HCT116 (cell line): Measurements from ENCODE around the gene DNAJA4. TPM values are rescaled to one million over a fixed set of nuclear protein-coding genes. Genes with fewer than 3 reads are reported as not detected.
A peak's percentile ranks its signal among the peaks of the same experiment; 100 is the strongest.

Experiments used
- ATAC-seq: fragments of 200-7000 bp; cut with Tn5 transposase; 2 replicates; pipeline ENCODE4 v1.9.1; 2020; ENCODE audit warnings: mild to moderate bottlenecking, moderate library complexity
- BruUV-seq: library from RNA; stranded (reverse); fragments of 400-500 nt; replicated peaks from 2 replicates; lab custom pipeline; 2021; lab: Mats Ljungman, UMichigan
- CTCF ChIA-PET: fragments of 300-600 bp; sonication (Branson Sonifier 250); formaldehyde crosslinking; loops from one replicate; lab custom pipeline; 2021; ENCODE audit warnings: antibody characterized with exemption; lab: Charles Lee
- POLR2A ChIA-PET: fragments of 300-600, 350-600 bp; sonication (Branson Sonifier 250); formaldehyde crosslinking; loops from one replicate; lab custom pipeline; 2021; ENCODE audit warnings: antibody characterized with exemption; lab: Charles Lee
- RAD21 ChIA-PET, 2 experiments: fragments of 300-600 bp; sonication (Branson Sonifier 250); formaldehyde crosslinking; loops; one replicate each; lab custom pipeline; 2023; ENCODE audit warnings: low total read pairs in 2 of 2; ENCODE audit not compliant: uncharacterized antibody in 2 of 2, unreplicated experiment in 2 of 2, low non-redundant PET in 1 of 2; lab: Charles Lee
- DNase-seq: peaks from one replicate; pipeline ENCODE4 v3.0.0-alpha.2; 2010; ENCODE audit warnings: low read depth, low spot score
- H2AFZ ChIP-seq: fragments of 200-600 bp; shearing (Covaris generic), sonication (generic); 2 replicates; pipeline ENCODE4 v1.6.1; 2017; ENCODE audit warnings: low read depth, mixed run types, mixed read lengths, antibody characterized with exemption, low read length; ENCODE audit not compliant: poor library complexity, severe bottlenecking
- H3K27ac ChIP-seq: 2 replicates; pipeline ENCODE4 v1.5.1; 2012; ENCODE audit warnings: low read depth, low read length
- H3K27me3 ChIP-seq: fragments of 200-600 bp; sonication (generic); 2 replicates; pipeline ENCODE4 v1.6.1; 2016; ENCODE audit warnings: mixed run types, low read length, mixed read lengths; ENCODE audit not compliant: insufficient read depth
- H3K36me3 ChIP-seq, 2 experiments: fragments of 200-500 bp in 1 of 2; fragments of 200-600 bp in 1 of 2; sonication (Bioruptor generic) in 1 of 2; sonication (generic) in 1 of 2; 2 replicates each; pipeline versions ENCODE4 v1.5.1 to v1.6.1; 2014 to 2016; ENCODE audit warnings: low read length in 2 of 2, inconsistent platforms in 1 of 2, mixed read lengths in 1 of 2, mixed run types in 1 of 2; ENCODE audit not compliant: insufficient read depth in 2 of 2, control insufficient read depth in 1 of 2
- H3K4me1 ChIP-seq, 2 experiments: fragments of 200-600 bp in 1 of 2; sonication (generic) in 1 of 2; 2 replicates each; pipeline versions ENCODE4 v1.5.1 to v1.6.1; 2012 to 2017; ENCODE audit warnings: low read length in 2 of 2, inconsistent platforms in 1 of 2, mild to moderate bottlenecking in 1 of 2, mixed read lengths in 1 of 2, mixed run types in 1 of 2, moderate library complexity in 1 of 2; ENCODE audit not compliant: insufficient read depth in 2 of 2, control insufficient read depth in 1 of 2
- H3K4me2 ChIP-seq: fragments of 200-600 bp; sonication (generic); 2 replicates; pipeline ENCODE4 v1.6.1; 2017; ENCODE audit warnings: mixed run types, low read length, mixed read lengths
- H3K4me3 ChIP-seq, 2 experiments: fragments of 200-600 bp in 1 of 2; sonication (generic) in 1 of 2; replicated peaks in 1 of 2; 2 replicates each; pipeline ENCODE4 v1.5.1; 2011 to 2016; ENCODE audit warnings: low read length in 2 of 2, control low read depth in 1 of 2, low read depth in 1 of 2, mild to moderate bottlenecking in 1 of 2, mixed read lengths in 1 of 2, mixed run types in 1 of 2
- H3K79me2 ChIP-seq: fragments of 200-600 bp; sonication (generic); 2 replicates; pipeline ENCODE4 v1.6.1; 2017; ENCODE audit warnings: mild to moderate bottlenecking, mixed run types, low read length, moderate library complexity, mixed read lengths; ENCODE audit not compliant: insufficient read depth
- H3K9ac ChIP-seq: fragments of 200-600 bp; sonication (generic); 2 replicates; pipeline ENCODE4 v1.6.1; 2016; ENCODE audit warnings: low read length, mixed read lengths
- H3K9me2 ChIP-seq: fragments of 200-600 bp; sonication (generic), shearing (Covaris generic); 2 replicates; pipeline ENCODE4 v1.6.1; 2017; ENCODE audit warnings: mixed run types, mild to moderate bottlenecking, moderate library complexity; ENCODE audit not compliant: insufficient read depth
- H3K9me3 ChIP-seq, 2 experiments: fragments of 200-500 bp in 1 of 2; fragments of 200-600 bp in 1 of 2; sonication (Bioruptor generic) in 1 of 2; sonication (generic) in 1 of 2; 2 replicates each; pipeline ENCODE4 v1.6.1; 2014 to 2017; ENCODE audit warnings: low read length in 2 of 2, mixed read lengths in 2 of 2, inconsistent platforms in 1 of 2, low read depth in 1 of 2, mild to moderate bottlenecking in 1 of 2, mixed run types in 1 of 2, moderate library complexity in 1 of 2; ENCODE audit not compliant: control insufficient read depth in 1 of 2, insufficient read depth in 1 of 2
- H4K20me1 ChIP-seq: fragments of 200-600 bp; sonication (generic), shearing (Covaris generic); 2 replicates; pipeline ENCODE4 v1.6.1; 2017; ENCODE audit warnings: mixed run types, mild to moderate bottlenecking, moderate library complexity; ENCODE audit not compliant: insufficient read depth
- EGR1 ChIP-seq: IDR thresholded peaks from 2 replicates; pipeline ENCODE4 v1.6.1; 2012; ENCODE audit warnings: low read depth
- POLR2A ChIP-seq: IDR thresholded peaks from 2 replicates; pipeline ENCODE4 v1.7.0; 2011; ENCODE audit warnings: borderline replicate concordance; ENCODE audit not compliant: insufficient read depth, insufficient read length; ENCODE audit errors: extremely low read depth
- POLR2AphosphoS5 ChIP-seq: IDR thresholded peaks from 2 replicates; pipeline ENCODE4 v1.6.1; 2011; ENCODE audit warnings: mild to moderate bottlenecking, low read depth, low read length, moderate library complexity
- RAD21 ChIP-seq: IDR thresholded peaks from 2 replicates; pipeline ENCODE4 v1.6.1; 2012; ENCODE audit warnings: low read depth, mild to moderate bottlenecking
- ZNF274 ChIP-seq: fragments of 200-500 bp; sonication (Bioruptor generic); IDR thresholded peaks from 2 replicates; pipeline ENCODE4 v1.6.1; 2014; ENCODE audit warnings: mild to moderate bottlenecking, low read depth, low read length, inconsistent platforms
- intact Hi-C: fragments of 100-400 bp; cut with micrococcal nuclease; formaldehyde crosslinking; loops from 2 replicates; pipeline ENCODE4 v1.10.0; 2022
- total RNA-seq: library from RNA; stranded (reverse); gene quantifications from one replicate; pipeline ENCODE4 v1.2.1, GENCODE V29; 2021; ENCODE audit not compliant: unreplicated experiment
- TF ChIP-seq, protein P1 (sequence below): IDR thresholded peaks from 2 replicates; pipeline ENCODE4 v1.6.1; 2012
- TF ChIP-seq, protein P2 (sequence below), 3 experiments: fragments of 200-600 bp in 1 of 3; sonication (generic) in 1 of 3; IDR thresholded peaks in 2 of 3; conservative IDR thresholded peaks in 1 of 3; 2 replicates each; pipeline ENCODE4 v1.5.1; 2012 to 2017; ENCODE audit warnings: low read depth in 2 of 3, low read length in 2 of 3, antibody characterized with exemption in 1 of 3, borderline replicate concordance in 1 of 3, control low read depth in 1 of 3, mild to moderate bottlenecking in 1 of 3, mixed read lengths in 1 of 3, mixed run types in 1 of 3, moderate library complexity in 1 of 3; ENCODE audit not compliant: insufficient read depth in 1 of 3

Gene DNAJA4
- total RNA-seq, 1 experiment from 2014 or later: 66.6 TPM

DNA sequence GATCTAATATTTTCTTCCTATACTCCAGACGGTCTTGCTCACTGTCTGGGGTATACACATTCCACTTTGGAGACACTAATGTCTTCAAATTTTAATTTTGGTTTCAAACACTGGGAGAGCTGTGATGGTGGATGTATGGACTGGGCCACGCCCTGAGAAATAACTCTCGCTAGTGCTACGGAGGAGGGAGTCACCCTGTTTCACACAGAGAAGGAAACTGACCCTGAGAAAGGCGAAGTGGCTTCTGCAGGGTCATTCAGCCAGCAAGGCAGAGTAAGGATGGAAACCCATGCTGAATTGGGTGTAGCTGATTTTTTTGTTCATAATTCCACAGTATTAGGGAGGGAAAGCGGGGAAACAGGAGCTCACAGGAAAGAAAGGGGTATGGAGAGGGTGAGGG is 43.6 kb downstream of the DNAJA4 start (continued):
- TF ChIP-seq, protein P1, sequence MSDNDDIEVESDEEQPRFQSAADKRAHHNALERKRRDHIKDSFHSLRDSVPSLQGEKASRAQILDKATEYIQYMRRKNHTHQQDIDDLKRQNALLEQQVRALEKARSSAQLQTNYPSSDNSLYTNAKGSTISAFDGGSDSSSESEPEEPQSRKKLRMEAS: no peak
- TF ChIP-seq EGR1: no peak
- TF ChIP-seq, all 23 proteins: peak for 0

DNA sequence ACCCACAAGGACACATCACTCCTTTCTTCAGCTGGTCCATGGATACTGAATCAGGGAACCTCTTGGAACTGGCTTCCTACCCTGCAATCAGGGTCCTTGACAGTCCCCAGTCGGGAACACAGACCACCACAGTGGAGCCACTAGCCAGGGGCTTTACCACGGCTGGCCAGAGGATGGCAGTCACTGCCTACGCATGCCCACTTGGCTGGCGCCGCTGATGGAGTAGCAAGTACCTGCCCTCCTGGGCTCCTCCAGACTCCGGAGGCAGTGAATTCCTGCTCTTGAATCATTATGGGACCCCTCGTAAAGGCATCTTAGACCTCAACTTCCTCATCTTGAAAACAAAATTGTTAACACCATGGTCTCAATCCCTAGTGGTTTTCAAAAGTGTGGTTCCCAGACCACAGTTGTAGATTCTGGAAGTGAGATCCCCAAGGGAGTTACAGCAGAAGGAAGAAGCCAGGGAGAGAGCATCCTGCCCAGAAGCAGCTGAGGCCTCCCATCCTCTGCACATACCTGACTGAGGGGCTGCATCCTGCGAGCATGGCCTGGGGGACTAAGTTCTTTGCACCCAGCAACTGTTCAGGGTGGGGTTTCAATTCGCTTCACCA is 44.2 kb downstream of the DNAJA4 start:
- H3K4me2 ChIP-seq: peak overlapping the region; percentile 65
- H2AFZ ChIP-seq: peak overlapping the region; percentile 91
- no peaks in the 10 kb centered on the region for H3K36me3 ChIP-seq
- ChIA-PET RAD21 (interaction anchor here (1.2 to 1.5 kb wide), 2 partner anchors 107 to 401 kb away, joined by 4 read pairs; no protein-coding TSS in a partner anchor), CTCF (interaction anchor here (0.7 to 3.4 kb wide), 9 partner anchors 9 to 442 kb away, joined by 3 to 28 read pairs (median 9); partner anchors contain the start of gene SKIC8), POLR2A (interaction anchor here (2.4 kb wide), 1 partner anchor 9 kb away, joined by 11 read pairs; the partner anchor contains the start of gene SKIC8)
- no peaks in the 10 kb centered on the region for H3K9me3 ChIP-seq
- H3K4me3 ChIP-seq: peak overlapping the region; percentile 20 to 43
- no TSS peak for BruUV-seq
- peaks cover 4 to 16% of the 10 kb centered on the region in 2 experiments; a peak in 3 of 4 replicates for H3K4me1 ChIP-seq
- H3K27ac ChIP-seq: no peak overlapping the region
- no peaks in the 10 kb centered on the region for H3K79me2 ChIP-seq
- no peaks in the 10 kb centered on the region for H4K20me1 ChIP-seq
- no peaks in the 10 kb centered on the region for H3K9me2 ChIP-seq
- TF ChIP-seq POLR2AphosphoS5 (0 out of 2 replicates have a peak, but pooled peaks have one; percentile 13), RAD21 (peak; percentile 97), ZNF274 (no peak), POLR2A (no peak)
- TF ChIP-seq, protein P2, sequence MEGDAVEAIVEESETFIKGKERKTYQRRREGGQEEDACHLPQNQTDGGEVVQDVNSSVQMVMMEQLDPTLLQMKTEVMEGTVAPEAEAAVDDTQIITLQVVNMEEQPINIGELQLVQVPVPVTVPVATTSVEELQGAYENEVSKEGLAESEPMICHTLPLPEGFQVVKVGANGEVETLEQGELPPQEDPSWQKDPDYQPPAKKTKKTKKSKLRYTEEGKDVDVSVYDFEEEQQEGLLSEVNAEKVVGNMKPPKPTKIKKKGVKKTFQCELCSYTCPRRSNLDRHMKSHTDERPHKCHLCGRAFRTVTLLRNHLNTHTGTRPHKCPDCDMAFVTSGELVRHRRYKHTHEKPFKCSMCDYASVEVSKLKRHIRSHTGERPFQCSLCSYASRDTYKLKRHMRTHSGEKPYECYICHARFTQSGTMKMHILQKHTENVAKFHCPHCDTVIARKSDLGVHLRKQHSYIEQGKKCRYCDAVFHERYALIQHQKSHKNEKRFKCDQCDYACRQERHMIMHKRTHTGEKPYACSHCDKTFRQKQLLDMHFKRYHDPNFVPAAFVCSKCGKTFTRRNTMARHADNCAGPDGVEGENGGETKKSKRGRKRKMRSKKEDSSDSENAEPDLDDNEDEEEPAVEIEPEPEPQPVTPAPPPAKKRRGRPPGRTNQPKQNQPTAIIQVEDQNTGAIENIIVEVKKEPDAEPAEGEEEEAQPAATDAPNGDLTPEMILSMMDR (IDR thresholded peaks at IDR 0.05 in 2 of 3, conservative IDR thresholded peaks at IDR 0.05 in 1 of 3; ENCODE audit: borderline replicate concordance in 1 of 3, insufficient read depth in 1 of 3, low read depth in 2 of 3, low read length in 2 of 3): peak; percentile 86 to 98 (median 96)
- no peaks in the 10 kb centered on the region for H3K27me3 ChIP-seq
- intact Hi-C loops: loop anchor here (1.0 to 5.0 kb wide), 5 partner anchors 107 to 442 kb away; no protein-coding TSS in a partner anchor
- DNase-seq (peak; percentile 54), ATAC-seq (peak; percentile 97)
- peak overlapping the region; percentile 24; the same call in 1 of the 2 replicates for H3K9ac ChIP-seq
